ENCODE data around the gene OR10H1.
"Not testable (repeated sequence)": the region's sequence is repeated elsewhere in the genome, so short reads cannot be mapped to it uniquely, and the experiment has no call there.

Gene OR10H1

DNA sequence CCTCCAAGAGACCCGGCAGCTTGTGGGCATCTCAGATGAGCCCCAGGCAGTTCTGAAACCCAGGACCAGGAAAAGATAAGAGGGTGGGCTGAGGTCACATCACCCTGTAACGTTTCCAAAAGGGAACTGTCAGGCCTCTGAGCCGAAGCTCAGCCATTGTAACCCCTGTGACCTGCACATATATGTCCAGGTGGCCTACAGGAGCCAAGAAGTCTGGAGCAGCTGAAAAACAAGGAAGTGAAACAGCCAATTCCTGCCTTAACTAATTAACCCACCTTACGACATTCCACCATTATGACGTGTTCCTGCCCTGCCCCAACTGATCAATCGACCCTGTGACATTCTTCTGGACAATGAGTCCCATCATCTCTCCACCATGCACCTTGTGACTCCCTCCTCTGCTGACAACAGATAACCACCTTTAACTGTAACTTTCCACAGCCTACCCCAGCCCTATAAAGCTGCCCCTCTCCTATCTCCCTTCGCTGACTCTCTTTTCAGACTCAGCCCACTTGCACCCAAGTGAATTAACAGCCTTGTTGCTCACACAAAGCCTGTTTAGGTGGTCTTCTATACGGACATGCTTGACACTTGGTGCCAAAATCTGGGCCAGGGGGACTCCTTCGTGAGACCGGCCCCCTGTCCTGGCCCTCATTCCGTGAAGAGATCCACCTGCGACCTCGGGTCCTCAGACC lies 13.3 kb upstream of the OR10H1 start:
- not testable (repeated sequence) for DNase-seq (ENCODE audit: low read depth)

GRCh38 chr19:15828121-15828610 lies 12.7 kb upstream of the OR10H1 start:
- DNase-seq (ENCODE audit: low read depth) = no peak

DNA sequence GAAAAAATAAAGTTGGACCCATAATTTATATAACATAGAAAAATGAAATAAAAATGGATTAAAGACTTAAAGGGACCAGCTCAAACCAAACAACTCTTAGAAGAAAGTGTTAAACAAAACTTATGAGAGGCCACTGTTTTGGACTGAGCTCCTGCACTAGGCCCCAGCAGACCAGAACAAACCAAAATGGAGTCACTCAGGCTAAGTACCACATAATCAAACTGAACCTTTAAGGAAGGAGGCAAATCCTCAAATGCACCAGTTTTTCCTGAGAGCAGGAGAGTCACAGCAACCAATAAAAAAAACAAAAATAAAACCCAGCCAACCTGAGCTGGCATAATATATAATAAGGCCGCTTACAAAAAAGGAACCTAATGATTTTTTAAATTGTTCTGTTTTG lies 10.3 kb upstream of the OR10H1 start:
- no peak for DNase-seq (ENCODE audit: low read depth)

DNA sequence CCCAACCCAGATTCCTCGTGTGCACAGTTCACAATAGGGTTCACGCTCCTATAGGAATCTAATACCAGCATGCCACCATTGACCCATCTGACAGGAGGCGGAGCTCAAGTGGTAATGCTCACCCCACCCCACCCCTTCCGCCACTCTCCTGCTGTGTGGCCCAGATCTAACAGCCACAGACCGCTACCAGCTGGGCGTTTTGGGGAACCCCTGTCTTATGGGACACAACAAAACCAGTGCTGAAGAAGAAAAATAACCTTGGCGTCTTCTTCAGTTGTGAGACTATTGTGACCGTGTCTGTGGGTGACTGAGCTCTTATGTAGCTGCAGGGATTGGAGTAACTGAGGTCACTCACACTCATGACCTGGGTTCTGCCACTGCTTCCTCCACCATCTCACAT lies 5.2 kb upstream of the OR10H1 start:
- DNase-seq (ENCODE audit: low read depth) = no peak

- DNase-seq (ENCODE audit: low read depth) = no peak
These were observed 1.5 kb downstream of the OR10H1 start for GRCh38 chr19:15813916-15814315.

DNA sequence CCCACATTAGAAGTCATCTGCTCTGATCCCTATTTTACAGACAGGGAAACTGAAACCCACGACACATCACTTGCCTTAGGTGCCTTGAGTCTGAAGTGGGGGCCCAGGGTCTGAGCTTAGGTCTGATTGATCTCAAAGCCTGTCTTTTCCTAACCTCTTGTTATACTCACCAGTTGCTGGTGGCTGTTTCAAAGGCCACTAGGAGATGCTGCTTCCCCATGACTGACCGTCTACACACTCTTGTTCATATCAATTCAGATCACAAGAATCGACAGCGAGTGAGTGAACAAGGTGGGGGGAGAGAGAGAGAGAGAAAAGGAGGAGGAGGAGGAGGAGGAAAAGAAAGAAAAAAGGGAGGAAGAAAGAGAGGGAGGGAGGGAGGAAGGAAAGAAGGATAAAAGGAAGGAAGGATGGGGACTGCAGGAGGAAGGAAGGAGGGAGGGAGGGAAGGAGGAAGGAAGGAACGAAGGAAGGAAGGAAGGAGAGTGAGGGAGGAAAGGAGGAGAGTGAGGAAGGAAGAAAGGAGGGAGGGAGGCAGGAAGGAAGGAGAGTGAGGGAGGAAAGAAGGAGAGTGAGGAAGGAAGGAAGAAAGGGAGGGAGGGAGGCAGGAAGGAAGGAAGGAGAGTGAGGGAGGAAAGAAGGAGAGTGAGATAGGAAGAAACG lies 3.3 kb downstream of the OR10H1 start:
- no peak for DNase-seq (ENCODE audit: low read depth)

DNA sequence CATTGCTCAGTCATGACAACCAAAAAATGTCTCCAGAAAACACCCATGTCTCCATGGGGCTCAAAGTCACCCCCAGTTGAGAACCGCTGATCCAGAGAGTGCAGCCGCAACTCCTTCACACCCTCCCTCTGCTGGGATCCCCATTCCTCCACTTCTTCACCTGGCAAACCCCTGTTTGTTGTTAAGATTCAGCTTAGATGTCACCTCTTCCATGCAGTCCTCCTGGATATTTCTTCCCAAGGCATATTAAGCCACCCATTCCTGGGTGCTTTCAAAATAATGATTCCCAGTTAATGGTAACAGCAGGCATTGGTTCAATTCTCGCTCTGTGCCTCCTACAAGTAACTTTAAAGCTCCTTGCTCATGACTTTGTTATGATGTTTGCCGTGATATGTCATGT lies 4.0 kb downstream of the OR10H1 start:
- no peak for DNase-seq (ENCODE audit: low read depth)

DNA sequence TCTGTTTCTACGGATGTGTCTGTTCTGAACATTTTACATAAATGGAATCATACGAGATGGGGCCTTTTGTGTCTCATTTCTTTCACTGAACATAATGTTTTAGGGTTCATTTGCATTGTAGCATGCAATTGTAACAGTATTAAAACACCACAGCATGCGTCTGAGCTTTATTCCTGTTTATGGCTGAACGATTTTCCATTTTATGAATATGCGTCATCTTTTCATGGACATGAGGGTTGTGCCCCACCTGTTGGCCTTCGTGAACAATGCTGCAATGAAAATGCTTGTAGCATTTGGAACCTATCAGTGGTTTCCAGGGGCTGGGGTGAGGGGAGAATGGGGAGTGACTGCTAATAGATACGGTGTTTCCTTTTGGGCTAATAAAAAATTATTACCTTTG lies 5.1 kb downstream of the OR10H1 start:
- DNase-seq (ENCODE audit: low read depth) = no peak

DNA sequence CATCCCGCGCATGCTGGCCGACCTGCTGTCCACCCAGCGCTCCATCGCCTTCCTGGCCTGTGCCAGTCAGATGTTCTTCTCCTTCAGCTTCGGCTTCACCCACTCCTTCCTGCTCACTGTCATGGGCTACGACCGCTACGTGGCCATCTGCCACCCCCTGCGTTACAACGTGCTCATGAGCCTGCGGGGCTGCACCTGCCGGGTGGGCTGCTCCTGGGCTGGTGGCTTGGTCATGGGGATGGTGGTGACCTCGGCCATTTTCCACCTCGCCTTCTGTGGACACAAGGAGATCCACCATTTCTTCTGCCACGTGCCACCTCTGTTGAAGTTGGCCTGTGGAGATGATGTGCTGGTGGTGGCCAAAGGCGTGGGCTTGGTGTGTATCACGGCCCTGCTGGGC lies 21.2 kb downstream of the OR10H1 start:
- not testable (repeated sequence) for DNase-seq (ENCODE audit: low read depth)

GRCh38 chr19:15790096-15790495 lies 25.4 kb downstream of the OR10H1 start:
- no peak for DNase-seq (ENCODE audit: low read depth)

- DNase-seq (ENCODE audit: low read depth) = no peak
These were observed 26.7 kb downstream of the OR10H1 start for GRCh38 chr19:15788594-15789270.

DNA sequence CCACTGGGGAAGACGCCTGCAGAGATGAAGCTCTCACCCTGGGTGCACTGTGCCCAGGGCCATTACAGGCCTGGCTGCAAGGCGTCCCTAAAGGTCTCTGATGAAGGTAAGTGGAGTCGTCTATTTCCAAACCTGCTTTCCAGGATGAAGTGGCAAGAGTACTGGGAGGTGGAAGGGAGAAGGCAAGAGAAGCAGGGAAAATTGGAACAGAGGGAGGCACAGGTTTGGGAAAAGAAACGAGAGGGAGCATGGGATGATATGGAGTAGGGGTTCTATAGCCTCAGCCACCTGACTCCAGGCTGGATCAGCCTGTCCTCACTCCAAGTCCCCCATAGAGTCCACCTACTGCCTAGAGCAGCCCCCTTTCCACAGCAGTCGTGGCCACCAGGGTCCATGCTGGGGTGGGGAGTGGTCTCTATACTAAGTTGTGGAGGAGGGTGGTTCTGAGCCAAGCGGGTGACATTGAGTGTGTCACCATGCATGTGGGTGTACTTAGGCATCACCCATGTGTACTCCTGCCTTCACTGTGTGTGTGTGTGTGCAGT lies 27.8 kb downstream of the OR10H1 start, which contains the start of gene OR10H5:
Gene OR10H5 (plus strand): TSS at position 51 of the 545 bp plus-strand sequence. CDS start 6,388 bp downstream, outside the sequence.
- no peak for DNase-seq (ENCODE audit: low read depth)

GRCh38 chr19:15782896-15783295 lies 32.6 kb downstream of the OR10H1 start:
- DNase-seq (ENCODE audit: low read depth) = not testable (repeated sequence)

GRCh38 chr19:15782211-15782610 lies 33.3 kb downstream of the OR10H1 start:
- DNase-seq (ENCODE audit: low read depth) = no peak

DNA sequence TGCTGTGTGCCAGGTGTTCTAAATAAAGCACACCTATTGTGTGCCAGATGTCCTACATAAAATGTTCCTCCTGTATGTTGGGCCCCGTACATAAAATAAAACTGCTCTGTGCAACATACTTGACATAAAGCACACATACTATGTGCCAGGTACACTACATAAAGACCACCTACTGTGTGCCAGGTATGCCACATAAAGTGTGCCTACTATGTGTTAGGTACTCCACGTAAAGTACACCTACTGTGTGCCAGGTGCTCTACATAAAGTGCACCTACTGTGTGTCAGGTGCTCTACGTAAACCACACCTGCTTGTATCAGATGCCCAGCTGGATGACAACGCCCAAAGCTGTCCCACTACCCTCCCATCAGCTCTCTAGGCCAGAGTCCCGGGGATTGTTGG lies 33.8 kb downstream of the OR10H1 start:
- no peak for DNase-seq (ENCODE audit: low read depth)

DNA sequence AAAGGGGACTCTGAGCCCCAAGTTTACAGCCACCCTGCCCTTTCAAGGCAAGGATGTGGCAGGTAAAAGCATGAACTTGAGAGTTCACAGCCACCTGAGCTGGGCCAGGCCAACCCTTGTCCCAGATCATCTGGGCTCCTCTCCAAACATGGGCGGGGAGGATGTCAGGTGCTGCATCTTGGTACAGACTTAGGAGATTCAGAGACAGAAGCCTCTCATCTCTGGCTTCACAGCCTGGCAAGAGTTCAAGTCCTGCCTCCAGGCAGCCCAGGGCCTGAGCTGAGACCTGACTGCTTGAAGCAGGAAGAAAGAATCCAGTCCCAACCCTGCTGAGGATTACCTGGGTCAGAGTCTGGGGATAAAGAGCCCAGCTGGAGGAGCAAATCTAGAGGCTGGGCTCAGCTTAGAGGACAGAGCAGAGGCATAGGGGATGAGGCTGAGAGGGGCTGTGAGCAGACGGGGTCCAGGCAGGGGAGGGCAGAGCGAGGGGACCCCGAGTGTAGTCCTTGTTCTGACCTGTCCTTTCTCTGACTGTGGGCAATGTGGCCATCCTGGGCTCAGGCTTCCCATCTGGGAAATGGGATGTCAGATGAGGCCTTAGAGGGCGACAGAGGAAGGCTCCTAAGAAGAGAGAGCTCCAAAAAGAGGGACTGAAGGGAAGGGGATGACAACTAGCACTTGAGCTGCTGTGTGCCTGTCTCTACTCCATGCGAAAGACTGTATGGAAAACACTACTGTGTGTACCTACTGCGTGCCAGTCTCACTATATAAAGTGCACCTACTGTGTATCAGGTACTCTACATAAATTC lies 34.6 kb downstream of the OR10H1 start:
- DNase-seq (ENCODE audit: low read depth) = no peak

- DNase-seq (ENCODE audit: low read depth) = peak; percentile 1
These were observed 35.5 kb downstream of the OR10H1 start for GRCh38 chr19:15779756-15780476.

GRCh38 chr19:15776991-15777970 lies 38.2 kb downstream of the OR10H1 start:
- no peak for DNase-seq (ENCODE audit: low read depth)

DNA sequence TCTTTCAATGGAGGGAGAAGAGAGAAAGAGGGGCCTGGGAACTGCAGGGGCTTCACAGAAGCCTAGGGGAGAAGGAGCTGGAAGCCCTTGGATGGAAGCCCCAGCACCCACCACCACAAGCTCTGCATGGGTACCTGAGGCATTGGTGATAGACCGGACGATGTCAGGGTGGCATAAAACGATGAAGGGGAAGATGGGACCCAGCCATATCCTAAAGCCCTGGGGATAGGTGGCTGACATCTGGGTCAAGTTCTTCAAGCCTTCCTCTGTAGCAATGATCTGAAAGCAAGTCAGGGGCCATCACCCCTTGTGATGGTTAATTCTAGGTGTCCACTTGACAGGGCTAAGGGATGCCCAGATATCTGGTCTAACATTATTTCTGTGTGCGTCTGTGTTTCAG lies 39.2 kb downstream of the OR10H1 start:
- DNase-seq (ENCODE audit: low read depth) = no peak

- DNase-seq (ENCODE audit: low read depth) = no peak
These were observed 40.2 kb downstream of the OR10H1 start for GRCh38 chr19:15775249-15775648.
